Lower leg skin (tissue), 4 donors: ENCODE results near the gene SLC6A16. TPM values are rescaled to one million over a fixed set of nuclear protein-coding genes. Genes with fewer than 3 reads are reported as not detected.

Source experiments
- DNase-seq, 2 donors: peaks; one replicate each; pipeline ENCODE4 v3.0.0-alpha.2; 2019; ENCODE audit warnings: low spot score in 2 of 2
- H3K4me3 ChIP-seq: fragments of 200-600 bp; sonication (generic); 2 replicates; pipeline ENCODE4 v1.5.1; 2017; ENCODE audit warnings: mild to moderate bottlenecking, low read depth; ENCODE audit not compliant: poor library complexity, severe bottlenecking
- POLR2A ChIP-seq, 2 donors: fragments of 450-650 bp; IDR thresholded peaks; one replicate each; pipeline ENCODE4 v1.6.1; 2016 to 2017; ENCODE audit warnings: antibody characterized with exemption in 2 of 2, mild to moderate bottlenecking in 1 of 2, moderate library complexity in 1 of 2
- WGBS, 2 donors: methylation state at CpG; one replicate each; pipeline ENCODE4 v1.1.5; 2018; 5-methylcytosine and 5-hydroxymethylcytosine counted together
- intact Hi-C: fragments of 100-400 bp; cut with DNase I; formaldehyde crosslinking; loops from one replicate; pipeline ENCODE4 v1.15.0; 2023; ENCODE audit warnings: low total_unique reads
- total RNA-seq, 4 donors: library from RNA; depleted of rRNA; stranded (reverse); fragments of >200 nt; gene quantifications; one replicate each; pipeline ENCODE4 v1.1.0, GENCODE V29; 2016
- TF ChIP-seq, protein P1 (sequence below), 3 donors: fragments of 450-650 bp; IDR thresholded peaks; one replicate each; pipeline ENCODE4 v1.5.1; 2016; ENCODE audit warnings: antibody characterized with exemption in 3 of 3, mild to moderate bottlenecking in 3 of 3, moderate library complexity in 2 of 3

Gene SLC6A16
- total RNA-seq, 4 donors from 2014 or later: 0.55 to 1.2 (median 0.95) TPM; not detected in 1

DNA sequence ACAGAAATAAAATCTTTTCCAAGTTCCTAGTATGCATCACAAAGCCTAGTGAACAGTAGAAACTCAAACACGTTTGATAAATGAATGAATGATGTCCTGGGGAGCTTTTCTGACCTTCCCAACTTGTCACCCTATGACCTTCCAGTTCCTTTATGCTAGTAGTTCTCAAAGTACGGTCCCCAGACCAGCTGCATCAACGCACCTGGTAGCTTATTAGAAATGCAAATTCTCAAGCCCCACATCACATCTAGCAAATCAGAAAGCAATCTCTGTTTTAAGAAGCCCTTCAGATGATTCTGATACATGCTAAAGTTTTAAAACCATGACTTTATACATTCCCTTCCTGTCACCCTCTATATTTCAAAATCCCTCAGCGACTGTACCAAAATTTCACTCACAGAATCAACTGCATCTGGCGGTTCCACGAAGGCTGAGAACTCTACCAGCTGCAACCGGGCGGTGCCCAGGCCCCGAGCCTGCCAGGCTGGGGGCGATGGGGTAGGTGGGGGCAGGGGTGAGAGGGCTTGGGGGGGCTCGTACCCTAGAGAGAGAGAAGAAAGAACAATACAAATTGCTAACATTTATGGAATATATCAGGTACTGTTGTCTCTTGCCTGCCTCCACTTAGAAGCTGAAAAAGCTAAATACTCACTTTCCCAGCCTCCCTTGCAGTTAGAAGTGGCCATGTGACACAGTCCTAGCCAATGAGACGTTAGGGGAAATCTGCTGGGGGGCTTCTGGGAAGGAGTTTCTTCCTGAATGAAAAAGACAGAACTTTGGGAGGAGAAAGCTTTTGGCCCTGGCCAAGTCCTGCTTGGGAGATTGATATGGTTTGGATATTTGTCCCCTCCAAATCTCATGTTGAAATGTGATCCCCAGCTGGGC, 23.6 kb upstream of the SLC6A16 start:
- DNase-seq: no peak
- WGBS, 2 donors: 85 to 90% methylated on average over 12 of the region's 12 CpGs
- intact Hi-C loops: no loop called here
- H3K4me3 ChIP-seq: no peak overlapping the region
- TF ChIP-seq, protein P1, sequence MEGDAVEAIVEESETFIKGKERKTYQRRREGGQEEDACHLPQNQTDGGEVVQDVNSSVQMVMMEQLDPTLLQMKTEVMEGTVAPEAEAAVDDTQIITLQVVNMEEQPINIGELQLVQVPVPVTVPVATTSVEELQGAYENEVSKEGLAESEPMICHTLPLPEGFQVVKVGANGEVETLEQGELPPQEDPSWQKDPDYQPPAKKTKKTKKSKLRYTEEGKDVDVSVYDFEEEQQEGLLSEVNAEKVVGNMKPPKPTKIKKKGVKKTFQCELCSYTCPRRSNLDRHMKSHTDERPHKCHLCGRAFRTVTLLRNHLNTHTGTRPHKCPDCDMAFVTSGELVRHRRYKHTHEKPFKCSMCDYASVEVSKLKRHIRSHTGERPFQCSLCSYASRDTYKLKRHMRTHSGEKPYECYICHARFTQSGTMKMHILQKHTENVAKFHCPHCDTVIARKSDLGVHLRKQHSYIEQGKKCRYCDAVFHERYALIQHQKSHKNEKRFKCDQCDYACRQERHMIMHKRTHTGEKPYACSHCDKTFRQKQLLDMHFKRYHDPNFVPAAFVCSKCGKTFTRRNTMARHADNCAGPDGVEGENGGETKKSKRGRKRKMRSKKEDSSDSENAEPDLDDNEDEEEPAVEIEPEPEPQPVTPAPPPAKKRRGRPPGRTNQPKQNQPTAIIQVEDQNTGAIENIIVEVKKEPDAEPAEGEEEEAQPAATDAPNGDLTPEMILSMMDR (IDR thresholded peaks at IDR 0.05): no peak
- TF ChIP-seq POLR2A (IDR thresholded peaks at IDR 0.05): no peak

DNA sequence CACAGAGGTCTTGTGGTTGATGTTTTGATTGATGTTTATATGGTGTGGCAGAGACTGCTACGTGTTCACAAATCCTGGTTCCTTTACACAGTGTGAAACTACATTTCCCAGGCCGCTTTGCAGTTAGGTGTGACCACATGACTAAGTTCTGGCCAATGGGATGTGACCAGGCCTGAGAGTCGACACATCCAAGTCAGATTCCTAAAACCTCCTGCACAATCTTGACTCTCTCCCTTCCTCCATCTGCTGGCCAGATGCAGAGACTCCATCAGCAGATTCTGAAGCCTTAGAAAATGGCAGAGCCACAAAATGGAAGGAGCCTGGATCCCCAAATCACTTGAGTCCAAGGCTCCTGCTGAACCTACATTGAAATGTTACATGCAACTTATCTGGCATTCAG, 22.8 kb upstream of the SLC6A16 start:
- intact Hi-C loops: no loop called here
- no peak for DNase-seq
- WGBS, 2 donors: 56 to 67% methylated on average over 3 of the region's 3 CpGs
- TF ChIP-seq, protein P1 (IDR thresholded peaks at IDR 0.05): no peak
- no peak for TF ChIP-seq POLR2A (IDR thresholded peaks at IDR 0.05)
- H3K4me3 ChIP-seq: no peak overlapping the region

DNA sequence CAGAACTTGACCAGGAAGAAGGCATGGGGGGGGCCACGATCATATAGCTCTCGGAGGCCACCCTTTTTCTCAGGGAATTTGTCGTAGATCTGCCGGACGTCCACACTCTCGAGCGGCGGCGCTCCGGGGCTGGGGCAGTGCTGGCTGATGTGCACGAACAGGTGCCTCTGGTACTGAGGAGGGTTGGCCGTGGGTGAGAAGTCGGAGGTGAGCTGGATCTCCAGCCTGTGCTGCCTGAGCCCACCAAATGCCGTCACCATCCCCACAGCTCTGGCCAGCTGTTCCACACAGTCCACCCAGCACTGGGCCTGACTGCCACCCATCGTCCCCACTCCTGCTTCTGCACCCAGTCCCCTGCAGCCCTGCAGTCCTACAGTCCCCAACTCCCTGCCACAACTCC, 22.2 kb upstream of the SLC6A16 start:
- WGBS, 2 donors: 92 to 97% methylated on average over 15 of the region's 15 CpGs
- no peak for DNase-seq
- no peak overlapping the region for H3K4me3 ChIP-seq
- intact Hi-C loops: no loop called here
- no peak for TF ChIP-seq POLR2A (IDR thresholded peaks at IDR 0.05)
- TF ChIP-seq, protein P1 (IDR thresholded peaks at IDR 0.05): no peak

DNA sequence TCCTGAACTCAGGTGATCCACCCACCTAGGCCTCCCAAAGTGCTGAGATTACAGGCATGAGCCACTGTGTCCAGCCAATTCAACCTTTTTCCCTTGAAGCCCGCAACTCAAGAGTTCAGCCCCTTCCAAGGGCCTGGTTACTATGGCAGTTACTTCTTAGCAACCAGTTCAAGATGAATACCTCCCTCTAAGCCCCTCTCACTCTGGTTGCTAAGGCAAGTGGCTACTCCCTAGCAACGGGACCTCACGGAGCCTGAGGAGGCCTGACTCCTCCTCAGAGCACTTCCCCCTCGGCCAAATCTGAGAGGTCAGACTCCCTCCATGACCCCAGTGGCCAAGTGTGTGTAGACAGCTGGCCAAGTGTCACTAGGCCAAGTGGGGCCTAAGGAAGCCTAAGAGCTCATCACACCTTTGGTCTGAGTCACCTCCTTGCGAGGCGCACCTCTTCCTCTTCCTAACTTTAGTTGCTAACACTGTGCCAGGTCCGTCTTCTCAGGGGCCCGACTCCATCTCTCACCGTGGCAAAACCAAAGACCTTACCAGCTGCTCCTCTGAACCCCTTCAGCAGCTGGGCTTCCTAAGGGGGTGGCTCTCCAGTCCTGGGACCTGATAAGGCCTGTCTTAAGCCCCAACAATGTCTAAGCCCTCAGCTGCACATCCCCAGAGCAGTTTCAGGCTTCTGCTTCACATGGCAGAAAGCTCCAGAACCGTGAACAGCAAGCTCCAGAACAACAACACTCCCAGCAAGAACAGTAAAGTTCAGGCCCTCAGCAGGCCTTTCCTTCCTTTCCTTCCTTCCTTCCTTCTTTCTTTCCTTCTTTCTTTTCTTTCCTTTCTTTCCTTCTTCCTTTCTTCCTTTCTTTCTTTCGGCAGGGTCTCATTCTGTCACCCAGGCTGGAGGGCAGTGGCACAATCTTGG, 19.8 kb upstream of the SLC6A16 start:
- TF ChIP-seq, protein P1 (IDR thresholded peaks at IDR 0.05): no peak
- TF ChIP-seq POLR2A (IDR thresholded peaks at IDR 0.05): no peak
- DNase-seq: no peak
- 88 to 90% methylated on average over 11 of the region's 11 CpGs for WGBS, 2 donors
- intact Hi-C loops: no loop called here
- no peak overlapping the region for H3K4me3 ChIP-seq

DNA sequence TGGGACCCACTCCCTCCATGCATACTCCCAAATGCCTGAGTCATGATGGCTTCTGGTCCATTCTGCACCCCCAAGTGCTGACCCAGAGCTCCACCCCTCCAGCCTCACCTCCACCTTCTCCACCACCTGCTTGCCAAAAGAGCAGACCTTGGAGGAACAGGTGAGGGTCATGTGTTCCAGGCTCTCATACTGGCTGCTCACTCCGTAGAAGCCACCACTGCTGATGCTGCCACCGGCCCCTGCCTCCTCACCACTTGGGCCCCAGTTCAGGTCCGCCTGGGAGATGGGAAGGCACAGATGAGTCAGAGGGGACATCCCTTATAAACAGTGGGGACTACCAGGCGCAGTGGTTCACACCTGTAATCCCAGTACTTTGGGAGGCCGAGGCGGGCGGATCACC, 18.1 kb upstream of the SLC6A16 start:
- TF ChIP-seq POLR2A (IDR thresholded peaks at IDR 0.05): no peak
- TF ChIP-seq, protein P1 (IDR thresholded peaks at IDR 0.05): no peak
- WGBS, 2 donors: 97 to 98% methylated on average over 6 to 7 of the region's 7 CpGs
- intact Hi-C loops: no loop called here
- H3K4me3 ChIP-seq: no peak overlapping the region
- DNase-seq: peak in 1 of 2 donors; percentile 53
